ENCODE results near the gene PCDHGA7.

GRCh38 chr5:141351591-141351990 lies 31.0 kb upstream of the PCDHGA7 start:
- TF ChIP-seq GATA2 (IDR thresholded peaks at IDR 0.05; ENCODE audit: insufficient read depth, insufficient read length, low read depth, low read length) (no peak), CTCF (IDR thresholded peaks at IDR 0.05; ENCODE audit: extremely low read depth in 1 of 2, insufficient read depth in 1 of 2, low read depth in 1 of 2, low read length in 2 of 2) (no peak), POLR2A (IDR thresholded peaks at IDR 0.05; ENCODE audit: low read depth, low read length) (no peak), JUN (IDR thresholded peaks at IDR 0.05; ENCODE audit: borderline replicate concordance, insufficient read depth, insufficient read length, low read depth) (no peak), MYC (IDR thresholded peaks at IDR 0.05; ENCODE audit: low read depth, low read length) (no peak), POLR2AphosphoS5 (IDR thresholded peaks at IDR 0.05; ENCODE audit: insufficient read depth, low read depth, low read length) (no peak), EZH2 (IDR thresholded peaks at IDR 0.05; ENCODE audit: borderline replicate concordance, low read depth, low read length, severe bottlenecking) (no peak)
